ENCODE measurements around the gene LMTK3.

GRCh38 chr19:48487948-48488347 lies 23.7 kb downstream of the LMTK3 start:
- no peak for TF ChIP-seq SMAD3 (CRISPR knock-in tag; IDR thresholded peaks at IDR 0.05; ENCODE audit: borderline replicate concordance)
- TF ChIP-seq ESRRA (CRISPR knock-in tag; IDR thresholded peaks at IDR 0.05; ENCODE audit: borderline replicate concordance): no peak
- no peak for TF ChIP-seq NR1H2 (CRISPR knock-in tag; IDR thresholded peaks at IDR 0.05)
- no peak for TF ChIP-seq PREB (CRISPR knock-in tag; IDR thresholded peaks at IDR 0.05; ENCODE audit: borderline replicate concordance)
- TF ChIP-seq, protein P1, sequence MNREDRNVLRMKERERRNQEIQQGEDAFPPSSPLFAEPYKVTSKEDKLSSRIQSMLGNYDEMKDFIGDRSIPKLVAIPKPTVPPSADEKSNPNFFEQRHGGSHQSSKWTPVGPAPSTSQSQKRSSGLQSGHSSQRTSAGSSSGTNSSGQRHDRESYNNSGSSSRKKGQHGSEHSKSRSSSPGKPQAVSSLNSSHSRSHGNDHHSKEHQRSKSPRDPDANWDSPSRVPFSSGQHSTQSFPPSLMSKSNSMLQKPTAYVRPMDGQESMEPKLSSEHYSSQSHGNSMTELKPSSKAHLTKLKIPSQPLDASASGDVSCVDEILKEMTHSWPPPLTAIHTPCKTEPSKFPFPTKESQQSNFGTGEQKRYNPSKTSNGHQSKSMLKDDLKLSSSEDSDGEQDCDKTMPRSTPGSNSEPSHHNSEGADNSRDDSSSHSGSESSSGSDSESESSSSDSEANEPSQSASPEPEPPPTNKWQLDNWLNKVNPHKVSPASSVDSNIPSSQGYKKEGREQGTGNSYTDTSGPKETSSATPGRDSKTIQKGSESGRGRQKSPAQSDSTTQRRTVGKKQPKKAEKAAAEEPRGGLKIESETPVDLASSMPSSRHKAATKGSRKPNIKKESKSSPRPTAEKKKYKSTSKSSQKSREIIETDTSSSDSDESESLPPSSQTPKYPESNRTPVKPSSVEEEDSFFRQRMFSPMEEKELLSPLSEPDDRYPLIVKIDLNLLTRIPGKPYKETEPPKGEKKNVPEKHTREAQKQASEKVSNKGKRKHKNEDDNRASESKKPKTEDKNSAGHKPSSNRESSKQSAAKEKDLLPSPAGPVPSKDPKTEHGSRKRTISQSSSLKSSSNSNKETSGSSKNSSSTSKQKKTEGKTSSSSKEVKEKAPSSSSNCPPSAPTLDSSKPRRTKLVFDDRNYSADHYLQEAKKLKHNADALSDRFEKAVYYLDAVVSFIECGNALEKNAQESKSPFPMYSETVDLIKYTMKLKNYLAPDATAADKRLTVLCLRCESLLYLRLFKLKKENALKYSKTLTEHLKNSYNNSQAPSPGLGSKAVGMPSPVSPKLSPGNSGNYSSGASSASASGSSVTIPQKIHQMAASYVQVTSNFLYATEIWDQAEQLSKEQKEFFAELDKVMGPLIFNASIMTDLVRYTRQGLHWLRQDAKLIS (CRISPR knock-in tag; IDR thresholded peaks at IDR 0.05; ENCODE audit: borderline replicate concordance): no peak
- TF ChIP-seq CTCF (IDR thresholded peaks at IDR 0.05): no peak
- TF ChIP-seq USF2 (CRISPR knock-in tag; IDR thresholded peaks at IDR 0.05): no peak
- TF ChIP-seq, protein P2, sequence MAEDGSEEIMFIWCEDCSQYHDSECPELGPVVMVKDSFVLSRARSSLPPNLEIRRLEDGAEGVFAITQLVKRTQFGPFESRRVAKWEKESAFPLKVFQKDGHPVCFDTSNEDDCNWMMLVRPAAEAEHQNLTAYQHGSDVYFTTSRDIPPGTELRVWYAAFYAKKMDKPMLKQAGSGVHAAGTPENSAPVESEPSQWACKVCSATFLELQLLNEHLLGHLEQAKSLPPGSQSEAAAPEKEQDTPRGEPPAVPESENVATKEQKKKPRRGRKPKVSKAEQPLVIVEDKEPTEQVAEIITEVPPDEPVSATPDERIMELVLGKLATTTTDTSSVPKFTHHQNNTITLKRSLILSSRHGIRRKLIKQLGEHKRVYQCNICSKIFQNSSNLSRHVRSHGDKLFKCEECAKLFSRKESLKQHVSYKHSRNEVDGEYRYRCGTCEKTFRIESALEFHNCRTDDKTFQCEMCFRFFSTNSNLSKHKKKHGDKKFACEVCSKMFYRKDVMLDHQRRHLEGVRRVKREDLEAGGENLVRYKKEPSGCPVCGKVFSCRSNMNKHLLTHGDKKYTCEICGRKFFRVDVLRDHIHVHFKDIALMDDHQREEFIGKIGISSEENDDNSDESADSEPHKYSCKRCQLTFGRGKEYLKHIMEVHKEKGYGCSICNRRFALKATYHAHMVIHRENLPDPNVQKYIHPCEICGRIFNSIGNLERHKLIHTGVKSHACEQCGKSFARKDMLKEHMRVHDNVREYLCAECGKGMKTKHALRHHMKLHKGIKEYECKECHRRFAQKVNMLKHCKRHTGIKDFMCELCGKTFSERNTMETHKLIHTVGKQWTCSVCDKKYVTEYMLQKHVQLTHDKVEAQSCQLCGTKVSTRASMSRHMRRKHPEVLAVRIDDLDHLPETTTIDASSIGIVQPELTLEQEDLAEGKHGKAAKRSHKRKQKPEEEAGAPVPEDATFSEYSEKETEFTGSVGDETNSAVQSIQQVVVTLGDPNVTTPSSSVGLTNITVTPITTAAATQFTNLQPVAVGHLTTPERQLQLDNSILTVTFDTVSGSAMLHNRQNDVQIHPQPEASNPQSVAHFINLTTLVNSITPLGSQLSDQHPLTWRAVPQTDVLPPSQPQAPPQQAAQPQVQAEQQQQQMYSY (CRISPR knock-in tag; IDR thresholded peaks at IDR 0.05): no peak
- TF ChIP-seq MAX (CRISPR knock-in tag; IDR thresholded peaks at IDR 0.05): no peak
- TF ChIP-seq NFYB (CRISPR knock-in tag; conservative IDR thresholded peaks at IDR 0.05; ENCODE audit: low read depth): no peak

Measured in WTC11 (cell line).